Endothelial cell of umbilical vein (primary cell): ENCODE data around the gene SCARF1. TPM values are rescaled to one million over a fixed set of nuclear protein-coding genes. Genes with fewer than 3 reads are reported as not detected.
A peak's percentile ranks its signal among the peaks of the same experiment; 100 is the strongest.

ENCODE experiments used
- BruUV-seq: library from RNA; stranded (reverse); fragments of 400-500 nt; replicated peaks from 2 replicates; lab custom pipeline; 2021; lab: Mats Ljungman, UMichigan
- CTCF ChIA-PET: fragments of 300-600, 350-600 bp; sonication (Branson Sonifier 250); formaldehyde crosslinking; loops from one replicate; lab custom pipeline; 2021; ENCODE audit warnings: antibody characterized with exemption, inconsistent platforms; lab: Charles Lee
- POLR2A ChIA-PET: fragments of 300-600, 350-600 bp; sonication (Branson Sonifier 250); formaldehyde crosslinking; loops from one replicate; lab custom pipeline; 2021; ENCODE audit warnings: antibody characterized with exemption, inconsistent platforms; lab: Charles Lee
- DNase-seq: peaks from one replicate; pipeline ENCODE4 v3.0.0-alpha.2; 2011; ENCODE audit warnings: low read depth, low spot score
- FAIRE-seq: peaks from 2 replicates; lab custom pipeline; 2011; peaks lifted over from hg19 to GRCh38; lab: Jason Lieb, UNC
- H2AFZ ChIP-seq: 2 replicates; pipeline ENCODE4 v1.6.0; 2012; ENCODE audit warnings: low read depth, low read length, control low read depth, inconsistent platforms
- H3K27ac ChIP-seq: 2 replicates; pipeline ENCODE4 v1.5.1; 2011; ENCODE audit warnings: low read depth, mild to moderate bottlenecking, control low read depth, low read length, moderate library complexity; ENCODE audit not compliant: insufficient read depth
- H3K27me3 ChIP-seq, 2 experiments: 2 replicates each; pipeline versions ENCODE4 v1.6.0 to v1.6.1; 2011; ENCODE audit warnings: low read length in 2 of 2, mixed read lengths in 1 of 2; ENCODE audit not compliant: control insufficient read depth in 2 of 2, insufficient read depth in 2 of 2
- H3K36me3 ChIP-seq, 2 experiments: 2 replicates in 1 of 2; 3 replicates in 1 of 2; pipeline ENCODE4 v1.5.1; 2011; ENCODE audit warnings: low read length in 2 of 2, mild to moderate bottlenecking in 1 of 2, moderate library complexity in 1 of 2; ENCODE audit not compliant: control insufficient read depth in 2 of 2, insufficient read depth in 2 of 2; ENCODE audit errors: extremely low read depth in 1 of 2
- H3K4me1 ChIP-seq: 3 replicates; pipeline ENCODE4 v1.5.1; 2011; ENCODE audit warnings: mild to moderate bottlenecking, low read length; ENCODE audit not compliant: control insufficient read depth, insufficient read depth; ENCODE audit errors: extremely low read depth
- H3K4me2 ChIP-seq: 2 replicates; pipeline ENCODE4 v1.6.1; 2011; ENCODE audit warnings: low read length, control low read depth, mixed read lengths; ENCODE audit not compliant: insufficient read depth
- H3K4me3 ChIP-seq, 3 experiments: fragments of 200-600 bp in 1 of 3; sonication (generic), shearing (Covaris generic) in 1 of 3; replicated peaks in 1 of 3; 2 replicates each; pipeline ENCODE4 v1.5.1; 2011 to 2016; ENCODE audit warnings: control low read depth in 3 of 3, low read length in 3 of 3, mild to moderate bottlenecking in 2 of 3, inconsistent platforms in 1 of 3, low read depth in 1 of 3, moderate library complexity in 1 of 3; ENCODE audit not compliant: insufficient read depth in 1 of 3
- H3K79me2 ChIP-seq: 2 replicates; pipeline ENCODE4 v1.6.0; 2012; ENCODE audit warnings: low read length, inconsistent platforms; ENCODE audit not compliant: control insufficient read depth, insufficient read depth
- H3K9ac ChIP-seq: replicated peaks from 2 replicates; pipeline ENCODE3; 2011; ENCODE audit warnings: low read length, control low read depth; ENCODE audit not compliant: insufficient read depth; ENCODE audit errors: extremely low read depth
- H3K9me1 ChIP-seq: replicated peaks from 3 replicates; pipeline ENCODE4 v1.6.0; 2011; ENCODE audit warnings: mild to moderate bottlenecking, low read length; ENCODE audit not compliant: control insufficient read depth, insufficient read depth; ENCODE audit errors: extremely low read depth
- H3K9me3 ChIP-seq: replicated peaks from 2 replicates; pipeline ENCODE4 v1.5.1; 2012; ENCODE audit warnings: low read length, inconsistent platforms; ENCODE audit not compliant: control insufficient read depth, insufficient read depth
- H4K20me1 ChIP-seq: replicated peaks from 2 replicates; pipeline ENCODE3; 2011; ENCODE audit warnings: mild to moderate bottlenecking, low read length; ENCODE audit not compliant: control insufficient read depth, insufficient read depth; ENCODE audit errors: extremely low read depth
- CTCF ChIP-seq, 2 donors: IDR thresholded peaks; 1 replicate in 1 of 2; 2 replicates in 1 of 2; pipeline ENCODE4 v1.5.1; 2011; ENCODE audit warnings: low read length in 2 of 2, mild to moderate bottlenecking in 2 of 2, moderate library complexity in 2 of 2, control low read depth in 1 of 2, inconsistent platforms in 1 of 2, low read depth in 1 of 2; ENCODE audit not compliant: insufficient read depth in 1 of 2; ENCODE audit errors: extremely low read depth in 1 of 2
- EZH2 ChIP-seq: IDR thresholded peaks from 2 replicates; pipeline ENCODE4 v1.6.1; 2012; ENCODE audit warnings: borderline replicate concordance, low read depth, mild to moderate bottlenecking, moderate library complexity, low read length, inconsistent platforms; ENCODE audit not compliant: severe bottlenecking
- FOS ChIP-seq: IDR thresholded peaks from 2 replicates; pipeline ENCODE4 v1.6.1; 2011; ENCODE audit warnings: mild to moderate bottlenecking, low read length, moderate library complexity, borderline replicate concordance; ENCODE audit not compliant: insufficient read depth
- GATA2 ChIP-seq: IDR thresholded peaks from 2 replicates; pipeline ENCODE4 v1.7.0; 2011; ENCODE audit warnings: low read depth, mild to moderate bottlenecking, moderate library complexity, mixed read lengths, low read length; ENCODE audit not compliant: insufficient read length, insufficient read depth
- JUN ChIP-seq: IDR thresholded peaks from 2 replicates; pipeline ENCODE4 v1.6.1; 2011; ENCODE audit warnings: borderline replicate concordance, low read depth; ENCODE audit not compliant: insufficient read length, insufficient read depth
- MAX ChIP-seq: IDR thresholded peaks from 2 replicates; pipeline ENCODE4 v1.6.1; 2011; ENCODE audit not compliant: insufficient read depth, insufficient read length
- MYC ChIP-seq: IDR thresholded peaks from one replicate; pipeline ENCODE4 v1.6.1; 2011; ENCODE audit warnings: mild to moderate bottlenecking, low read depth, low read length
- POLR2A ChIP-seq: IDR thresholded peaks from 2 replicates; pipeline ENCODE4 v1.6.1; 2012; ENCODE audit warnings: low read depth, mild to moderate bottlenecking, control low read depth, low read length
- POLR2AphosphoS5 ChIP-seq: IDR thresholded peaks from 2 replicates; pipeline ENCODE4 v1.6.1; 2012; ENCODE audit warnings: low read depth, mild to moderate bottlenecking, control low read depth, low read length, moderate library complexity; ENCODE audit not compliant: insufficient read depth
- dilution Hi-C: fragments of 300-500 bp; cut with MboI; formaldehyde crosslinking; loops from one replicate; pipeline ENCODE4 v1.15.0; 2019; ENCODE audit warnings: low sequenced_read_pairs; ENCODE audit not compliant: extremely low pct_ligation_motif_present
- intact Hi-C: fragments of 100-400 bp; cut with micrococcal nuclease; formaldehyde crosslinking; loops from one replicate; pipeline ENCODE4 v1.10.0; 2022
- polyA plus RNA-seq, 4 experiments: library from polyadenylated mRNA; depleted of rRNA in 3 of 4; stranded (reverse) in 3 of 4; unstranded in 1 of 4; fragments of >200 nt; gene quantifications; 2 replicates each; pipeline versions ENCODE4 v1.2.1 to v1.2.3, GENCODE V29; 2011 to 2012; ENCODE audit warnings: missing spikeins in 1 of 4
- total RNA-seq: library from RNA; stranded (reverse); gene quantifications from 2 replicates; pipeline ENCODE4 v1.2.3, GENCODE V29; 2021

The SCARF1 gene
- total and polyA plus RNA-seq, 2 donors (not counting 3 experiments of a cell fraction or from before 2014, with no cell fraction given), result 52.8 to 93.7 TPM

- Histone ChIP-seq H3K36me3 (peaks cover 3 to 6% of the 10 kb centered on the region in 2 experiments), H3K9ac (no peak overlapping the region), H3K27me3 (no peaks in the 10 kb centered on the region), H3K4me2 (no peak overlapping the region), H3K9me1 (no peaks in the 10 kb centered on the region), H2AFZ (no peak overlapping the region), H3K4me3 (no peak overlapping the region), H3K4me1 (peaks cover 18% of the 10 kb centered on the region), H4K20me1 (no peaks in the 10 kb centered on the region), H3K27ac (no peak overlapping the region), H3K9me3 (no peaks in the 10 kb centered on the region), H3K79me2 (no peaks in the 10 kb centered on the region)
- TF ChIP-seq POLR2A, result no peak
- no peak for TF ChIP-seq JUN
- no peak for TF ChIP-seq MAX
- TF ChIP-seq MYC, result no peak
- no peak for TF ChIP-seq GATA2
- TF ChIP-seq EZH2, result no peak
- TF ChIP-seq POLR2AphosphoS5, result no peak
- no peak for TF ChIP-seq CTCF (IDR thresholded peaks at IDR 0.05; ENCODE audit: extremely low read depth in 1 of 2, insufficient read depth in 1 of 2, low read depth in 1 of 2, low read length in 2 of 2)
- no peak for TF ChIP-seq FOS
- no TSS peak for BruUV-seq
- DNase-seq (no peak), FAIRE-seq (peak; percentile 59)
- ChIA-PET CTCF (interaction anchor here (0.8 to 2.3 kb wide), 4 partner anchors 15 to 41 kb away, joined by 3 to 14 read pairs (median 4); no protein-coding TSS in a partner anchor), POLR2A (no interaction called here)
- intact Hi-C loops (no loop called here), dilution Hi-C loops (no loop called here)
Observed at GRCh38 chr17:1588821-1589585, 56.5 kb downstream of the SCARF1 start.
